Daoy (cell line): ENCODE results near the gene SAMD14. TPM values are rescaled to one million over a fixed set of nuclear protein-coding genes. Genes with fewer than 3 reads are reported as not detected.

ENCODE experiments used
- DNase-seq: peaks from one replicate; pipeline ENCODE4 v3.0.0-alpha.2; 2015; ENCODE audit warnings: low read depth
- total RNA-seq: library from RNA; depleted of rRNA; stranded (reverse); fragments of >200 nt; shearing (Covaris generic); gene quantifications from 2 replicates; pipeline ENCODE4 v1.2.3, GENCODE V29; 2014

The SAMD14 gene
- total RNA-seq, 1 experiment from 2014 or later: 1.7 TPM

- DNase-seq: no peak
Observed at GRCh38 chr17:50097455-50097854, 32.5 kb downstream of the SAMD14 start.

DNA sequence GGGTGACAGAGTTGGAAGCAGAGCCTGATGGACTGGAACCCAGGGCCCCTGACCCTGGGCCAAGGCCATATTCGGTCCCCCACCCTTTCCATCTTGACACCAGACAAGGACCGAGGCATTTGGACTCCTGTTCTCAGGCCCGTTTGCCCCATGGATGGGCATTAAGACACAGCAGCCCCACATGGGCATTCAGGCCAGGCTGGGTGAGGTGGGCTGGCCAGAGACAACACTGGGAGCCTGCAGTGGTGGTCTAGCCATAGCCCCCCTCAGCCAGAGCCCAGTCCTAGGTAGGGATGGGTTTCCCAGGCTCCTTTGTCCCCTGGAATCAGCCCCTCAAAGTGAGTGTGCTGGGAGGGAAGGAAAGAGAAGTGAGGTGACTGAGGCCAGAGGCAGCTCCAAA is 33.2 kb downstream of the SAMD14 start:
- no peak for DNase-seq

- no peak for DNase-seq
Observed at GRCh38 chr17:50096092-50096491, 33.9 kb downstream of the SAMD14 start.

DNA sequence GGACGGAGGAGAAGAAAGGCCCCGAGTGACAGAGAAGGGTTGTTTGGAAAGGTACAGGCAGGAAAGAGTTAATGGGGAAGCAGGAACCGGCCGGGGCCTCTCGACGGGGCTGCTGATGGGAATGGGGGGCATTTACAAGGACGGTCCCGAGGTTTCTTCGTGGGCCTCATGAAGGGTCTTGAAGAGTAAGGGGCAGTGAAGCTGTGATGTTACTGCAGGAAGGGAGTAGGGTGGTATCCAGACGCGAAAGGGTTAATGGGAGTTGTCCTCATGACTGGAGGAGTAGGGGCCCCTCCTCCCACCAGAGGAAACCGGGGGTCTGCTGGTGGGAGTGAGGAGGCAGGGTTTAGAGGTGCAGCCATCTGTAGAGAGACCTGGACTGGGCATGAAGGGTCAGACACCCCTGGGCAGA is 34.3 kb downstream of the SAMD14 start:
- DNase-seq: no peak

- peak; percentile 93 for DNase-seq
Observed at GRCh38 chr17:50094753-50095619, 35.0 kb downstream of the SAMD14 start, which contains the start of gene PDK2. PDK2 (plus strand) TSS chr17:50095351; CDS start chr17:50095436, 85 bp downstream.

DNA sequence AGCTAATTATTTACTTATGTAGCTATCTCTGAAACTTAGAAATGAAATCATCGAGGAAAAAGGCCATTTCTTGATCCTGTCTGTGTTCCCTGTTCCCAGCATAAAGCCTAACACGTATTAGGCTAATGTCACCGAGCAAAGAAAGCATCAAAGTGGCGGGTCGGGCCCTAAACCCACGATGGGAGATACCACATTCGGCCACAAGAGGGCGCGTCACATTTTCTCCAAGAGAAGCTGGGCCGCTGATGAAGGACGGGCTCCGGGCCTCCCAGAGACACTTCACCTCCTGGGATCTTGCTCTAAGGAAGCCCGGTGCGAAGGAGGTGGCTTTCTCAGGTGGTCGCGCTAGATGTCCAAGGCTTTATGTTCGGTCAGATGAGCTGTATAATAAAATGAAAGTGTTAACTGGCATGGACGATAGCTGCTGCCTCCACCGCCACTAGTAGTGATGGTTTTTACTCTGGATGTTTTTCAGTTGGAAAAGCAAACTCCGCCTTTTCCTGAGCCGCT is 35.7 kb downstream of the SAMD14 start:
- peak; percentile 83 for DNase-seq

GRCh38 chr17:50093807-50094206 is 36.2 kb downstream of the SAMD14 start:
- DNase-seq: no peak

DNA sequence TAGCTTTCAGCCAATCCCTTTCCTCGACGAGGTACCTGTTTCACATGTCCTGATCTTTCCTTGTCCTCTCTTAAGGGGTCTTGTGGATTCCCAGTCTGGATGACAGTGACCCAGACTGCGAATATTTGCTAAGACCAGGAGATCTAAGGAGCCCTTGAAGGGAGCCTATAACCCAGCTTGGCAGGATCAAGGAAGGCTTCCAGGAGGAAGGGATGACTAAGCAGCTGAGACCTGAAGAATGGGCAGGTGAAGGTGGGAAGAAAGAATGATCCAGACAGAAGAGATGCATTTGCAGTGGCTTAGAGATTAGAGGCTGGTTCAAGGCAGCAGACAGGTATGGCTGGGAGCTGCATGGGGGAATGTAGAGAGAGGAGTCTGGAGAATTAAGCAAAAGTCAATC is 36.7 kb downstream of the SAMD14 start:
- DNase-seq: no peak

GRCh38 chr17:50091918-50092285 is 38.1 kb downstream of the SAMD14 start:
- no peak for DNase-seq

DNA sequence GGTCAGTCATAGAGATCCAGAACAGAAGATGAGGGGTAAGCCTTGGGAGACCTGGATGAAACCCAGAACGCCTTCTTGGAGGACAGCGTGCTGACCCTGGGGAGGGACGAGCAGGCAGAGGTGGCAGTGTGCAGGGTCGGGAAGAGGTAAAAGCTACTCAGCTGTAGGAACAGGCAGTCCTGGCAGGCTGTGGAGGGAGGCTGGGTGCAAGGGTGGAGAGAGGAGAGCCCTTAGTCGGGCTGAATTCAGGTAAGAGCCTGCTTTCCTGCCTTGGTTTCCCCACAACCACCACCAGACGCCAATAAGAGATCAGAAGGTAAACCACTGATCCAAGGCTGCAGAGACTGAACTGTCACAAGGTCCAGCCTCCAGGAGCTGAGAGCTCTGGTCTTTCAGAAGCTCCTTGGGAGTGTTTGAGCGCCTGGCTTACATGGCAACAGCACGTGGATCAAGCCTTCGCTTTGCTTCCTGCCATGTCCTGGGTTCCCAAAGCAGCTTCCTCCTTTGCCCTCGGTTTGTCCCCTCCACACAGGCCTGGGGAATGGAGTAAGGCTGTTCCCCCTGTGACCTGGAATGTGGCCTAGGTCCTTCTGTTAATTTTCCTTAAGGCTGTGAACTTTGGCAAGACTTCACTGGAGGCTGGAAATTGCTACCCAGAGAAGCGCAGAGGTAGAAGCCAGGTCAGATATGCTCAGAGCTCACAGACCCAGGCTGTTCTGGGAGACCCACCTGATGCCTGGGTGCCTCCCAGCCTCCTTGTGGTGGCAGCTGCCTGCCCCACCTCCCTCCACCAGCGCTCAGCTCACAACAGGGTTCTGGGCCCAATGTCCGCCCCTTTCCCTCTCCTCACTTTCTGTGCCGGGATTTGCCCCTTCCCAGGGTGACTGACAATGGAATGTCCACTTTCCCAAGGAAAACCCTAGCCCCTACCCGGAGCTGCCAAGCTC is 38.7 kb downstream of the SAMD14 start:
- no peak for DNase-seq

GRCh38 chr17:50090071-50090470 is 39.9 kb downstream of the SAMD14 start:
- no peak for DNase-seq

- DNase-seq: no peak
Observed at GRCh38 chr17:50088952-50089825, 40.8 kb downstream of the SAMD14 start.

DNA sequence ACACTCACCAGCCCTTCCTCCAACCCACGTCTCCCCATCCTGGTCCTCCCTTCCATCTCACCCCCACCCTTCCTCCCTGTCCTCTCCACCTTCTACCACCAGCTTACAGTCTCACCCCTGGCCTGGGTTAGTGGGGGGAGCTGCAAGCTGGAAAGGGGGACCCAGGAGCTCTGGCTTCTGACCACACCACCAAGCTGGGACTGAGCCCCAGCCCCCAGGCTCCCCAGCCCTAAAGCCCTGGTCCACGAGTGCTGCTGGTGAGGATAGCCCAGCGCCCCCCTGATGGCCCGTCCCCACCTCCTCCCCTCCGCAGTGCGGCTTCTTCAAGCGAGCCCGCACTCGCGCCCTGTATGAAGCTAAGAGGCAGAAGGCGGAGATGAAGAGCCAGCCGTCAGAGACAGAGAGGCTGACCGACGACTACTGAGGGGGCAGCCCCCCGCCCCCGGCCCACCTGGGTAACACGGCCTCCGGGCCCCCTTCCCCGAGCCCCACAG is 42.0 kb downstream of the SAMD14 start:
- no peak for DNase-seq

GRCh38 chr17:50087246-50087911 is 42.6 kb downstream of the SAMD14 start:
- peak; percentile 60 for DNase-seq

DNA sequence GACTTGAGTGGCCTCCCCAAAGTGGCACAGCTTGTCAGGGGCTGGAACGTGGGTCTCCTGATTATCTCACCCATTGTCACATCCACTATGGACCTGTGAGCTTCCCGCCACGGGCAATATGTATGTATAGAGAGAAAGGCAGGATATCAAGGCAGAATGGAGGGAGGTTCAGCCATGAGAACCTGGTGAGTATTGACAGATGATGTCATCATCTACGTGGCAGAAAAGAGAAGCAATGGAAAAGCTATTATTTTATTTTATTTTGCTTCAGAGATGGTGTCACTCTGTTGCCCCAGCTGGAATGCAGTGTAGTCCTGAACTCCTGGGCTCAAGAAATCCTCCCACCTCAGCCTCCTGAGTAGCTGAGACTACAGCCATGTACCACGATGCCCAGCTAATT is 48.2 kb downstream of the SAMD14 start:
- DNase-seq: no peak

DNA sequence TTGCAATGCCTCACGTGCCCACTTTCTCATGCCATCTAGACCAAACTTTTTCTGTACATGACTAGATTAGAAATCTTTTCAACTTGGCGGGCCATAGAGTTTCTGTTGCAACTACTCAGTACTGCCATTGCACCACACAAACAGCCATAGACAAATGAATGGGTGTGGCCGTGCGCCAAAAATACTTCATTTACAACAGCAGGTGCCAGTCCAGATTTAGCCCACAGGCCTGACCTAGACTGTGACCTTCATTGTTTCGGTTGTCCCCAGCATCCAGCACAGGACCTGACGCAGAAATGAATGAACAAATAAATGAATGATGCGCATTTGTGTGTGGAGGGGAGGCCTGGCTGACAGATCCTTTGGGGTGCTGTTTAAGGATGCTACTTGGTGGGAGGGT is 49.1 kb downstream of the SAMD14 start:
- no peak for DNase-seq

- no peak for DNase-seq
Observed at GRCh38 chr17:50080096-50080480, 49.9 kb downstream of the SAMD14 start.

GRCh38 chr17:50079334-50080095 is 50.4 kb downstream of the SAMD14 start:
- DNase-seq: peak; percentile 71

DNA sequence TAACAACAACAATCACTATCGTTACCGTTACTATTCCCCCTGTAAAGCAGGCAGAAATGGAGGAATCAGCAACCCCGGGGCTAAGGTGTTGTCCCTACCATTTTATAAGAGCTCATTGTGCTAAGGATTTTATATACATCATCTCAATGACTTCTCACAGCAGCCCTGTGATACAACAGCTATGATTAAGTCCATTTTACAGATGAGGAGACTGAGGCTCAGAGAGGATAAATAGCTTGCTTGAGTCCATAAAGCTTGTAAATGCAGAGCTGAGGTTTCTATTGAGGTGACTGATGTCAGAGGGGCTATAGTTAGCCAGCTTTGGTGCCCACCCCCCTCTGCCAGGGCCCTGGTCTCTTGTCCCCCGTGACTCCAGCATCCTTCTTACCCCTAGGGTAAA is 51.5 kb downstream of the SAMD14 start:
- DNase-seq: no peak
